HL-60 (cell line): ENCODE data around the gene ANO1.

Experiments
- DNase-seq, 2 experiments: peaks; one replicate each; pipeline ENCODE4 v3.0.0-alpha.2; 2010 to 2020; ENCODE audit warnings: low read depth in 1 of 2, low spot score in 1 of 2
- H3K27ac ChIP-seq: fragments of 250-450 bp; sonication (Bioruptor Pico); replicated peaks from 2 replicates; pipeline ENCODE4 v1.5.1; 2020; ENCODE audit warnings: mild to moderate bottlenecking, moderate library complexity
- H3K27me3 ChIP-seq: fragments of 250-450 bp; sonication (Bioruptor Pico); 2 replicates; pipeline ENCODE4 v1.5.1; 2021; ENCODE audit warnings: mild to moderate bottlenecking, moderate library complexity; ENCODE audit not compliant: insufficient read depth, poor library complexity, severe bottlenecking
- H3K4me3 ChIP-seq: replicated peaks from 2 replicates; pipeline ENCODE4 v1.5.1; 2011; ENCODE audit warnings: mild to moderate bottlenecking, control low read depth, low read length; ENCODE audit not compliant: insufficient read depth
- CTCF ChIP-seq: IDR thresholded peaks from one replicate; pipeline ENCODE4 v1.5.1; 2011; ENCODE audit warnings: low read length, control low read depth, inconsistent platforms; ENCODE audit not compliant: insufficient read depth
- GABPA ChIP-seq: IDR thresholded peaks from 2 replicates; pipeline ENCODE4 v1.6.1; 2012; ENCODE audit warnings: low read depth
- POLR2AphosphoS5 ChIP-seq: IDR thresholded peaks from 2 replicates; pipeline ENCODE4 v1.6.1; 2012; ENCODE audit warnings: low read depth
- REST ChIP-seq: IDR thresholded peaks from 2 replicates; pipeline ENCODE4 v1.6.1; 2012; ENCODE audit warnings: low read depth; ENCODE audit not compliant: insufficient replicate concordance
- SPI1 ChIP-seq: IDR thresholded peaks from 2 replicates; pipeline ENCODE4 v1.6.1; 2012; ENCODE audit warnings: low read depth, mild to moderate bottlenecking, borderline replicate concordance

Gene ANO1

GRCh38 chr11:70164705-70165104 is 86.6 kb downstream of the ANO1 start:
- no peak overlapping the region for H3K4me3 ChIP-seq
- no peaks in the 10 kb centered on the region for H3K27me3 ChIP-seq
- TF ChIP-seq CTCF (no peak), SPI1 (no peak), POLR2AphosphoS5 (no peak)
- no peak for DNase-seq
- H3K27ac ChIP-seq: no peak overlapping the region

GRCh38 chr11:70167120-70167519 is 89.0 kb downstream of the ANO1 start:
- Histone ChIP-seq H3K4me3 (no peak overlapping the region), H3K27me3 (no peaks in the 10 kb centered on the region), H3K27ac (no peak overlapping the region)
- no peak for TF ChIP-seq SPI1
- TF ChIP-seq GABPA: no peak
- no peak for TF ChIP-seq POLR2AphosphoS5
- TF ChIP-seq REST: no peak
- TF ChIP-seq CTCF: no peak
- DNase-seq: no peak

GRCh38 chr11:70167723-70168404 is 89.7 kb downstream of the ANO1 start:
- Histone ChIP-seq H3K4me3 (no peak overlapping the region), H3K27me3 (no peaks in the 10 kb centered on the region), H3K27ac (no peak overlapping the region)
- no peak for TF ChIP-seq REST
- no peak for TF ChIP-seq POLR2AphosphoS5
- TF ChIP-seq CTCF: no peak
- no peak for TF ChIP-seq SPI1
- TF ChIP-seq GABPA: no peak
- no peak for DNase-seq

GRCh38 chr11:70168405-70168754 is 90.3 kb downstream of the ANO1 start:
- DNase-seq: no peak
- no peaks in the 10 kb centered on the region for H3K27me3 ChIP-seq
- TF ChIP-seq CTCF: no peak
- no peak for TF ChIP-seq REST
- no peak for TF ChIP-seq POLR2AphosphoS5
- no peak for TF ChIP-seq GABPA
- TF ChIP-seq SPI1: no peak

More at GRCh38 chr11:70168405-70168754, 90.3 kb downstream of the ANO1 start:
- Histone ChIP-seq H3K4me3 (no peak overlapping the region), H3K27ac (no peak overlapping the region)
